HG03103 (cell line): ENCODE data around the gene RSRC1.

Source experiments
- ATAC-seq: cut with Tn5 transposase; IDR thresholded peaks from one replicate; pipeline ENCODE4 v1.9.1; 2021; ENCODE audit warnings: low read depth; ENCODE audit not compliant: unreplicated experiment

Gene RSRC1

DNA sequence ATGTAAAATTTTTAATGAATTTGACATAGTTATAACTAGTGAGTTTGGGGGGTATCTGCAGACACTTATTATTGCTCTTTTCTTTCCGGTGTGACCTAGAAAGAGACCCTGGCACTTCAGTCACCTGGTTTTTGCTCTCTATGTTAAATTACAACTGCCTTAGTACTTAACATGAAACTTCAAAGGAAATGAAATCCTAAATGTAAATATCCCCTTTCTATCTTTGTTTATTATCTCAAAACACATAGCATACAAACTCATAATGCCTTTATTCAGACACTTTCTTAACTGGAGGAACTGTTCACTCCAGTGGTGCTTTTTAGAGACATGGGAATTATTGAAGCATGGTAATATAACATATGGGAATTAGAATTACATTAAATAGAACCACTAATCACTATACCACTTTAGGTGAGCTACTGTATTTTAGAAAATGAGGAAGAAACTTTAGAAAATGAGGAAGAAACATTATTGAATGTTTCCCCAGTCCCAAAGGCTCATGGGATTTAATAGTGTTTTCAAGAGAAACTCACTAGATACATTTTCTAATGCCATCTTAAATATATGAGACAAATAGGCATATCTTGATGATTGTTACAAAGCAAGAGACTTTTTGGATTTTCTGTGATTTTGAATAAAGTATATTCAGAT is 341.6 kb downstream of the RSRC1 start:
- ATAC-seq: no peak

- ATAC-seq: no peak
Measured at GRCh38 chr3:158452334-158452733, 342.4 kb downstream of the RSRC1 start.

GRCh38 chr3:158453004-158453403 is 343.1 kb downstream of the RSRC1 start:
- ATAC-seq: no peak

- no peak for ATAC-seq
Measured at GRCh38 chr3:158453865-158454264, 344.0 kb downstream of the RSRC1 start.

GRCh38 chr3:158455406-158455805 is 345.5 kb downstream of the RSRC1 start:
- ATAC-seq: no peak

- no peak for ATAC-seq
Measured at GRCh38 chr3:158456114-158456513, 346.2 kb downstream of the RSRC1 start.

DNA sequence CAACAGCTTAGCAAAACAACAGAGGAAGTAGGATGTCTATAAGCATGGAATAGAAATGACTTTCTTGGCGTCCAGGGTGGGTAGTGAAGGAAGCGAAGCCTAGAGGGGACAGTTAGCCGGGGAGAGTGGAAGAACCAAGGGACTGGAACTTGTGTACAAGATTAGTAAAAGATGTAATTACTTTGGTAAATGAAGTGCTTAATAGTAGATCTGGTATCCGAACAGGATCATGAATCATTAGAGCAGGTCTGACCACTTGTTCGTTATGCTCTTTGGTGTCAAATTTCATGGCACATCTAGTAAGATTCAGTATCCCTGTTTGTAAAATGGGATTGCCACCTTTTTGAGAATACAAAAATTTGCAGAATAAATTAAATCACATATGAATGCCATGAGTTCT is 348.6 kb downstream of the RSRC1 start:
- no peak for ATAC-seq

DNA sequence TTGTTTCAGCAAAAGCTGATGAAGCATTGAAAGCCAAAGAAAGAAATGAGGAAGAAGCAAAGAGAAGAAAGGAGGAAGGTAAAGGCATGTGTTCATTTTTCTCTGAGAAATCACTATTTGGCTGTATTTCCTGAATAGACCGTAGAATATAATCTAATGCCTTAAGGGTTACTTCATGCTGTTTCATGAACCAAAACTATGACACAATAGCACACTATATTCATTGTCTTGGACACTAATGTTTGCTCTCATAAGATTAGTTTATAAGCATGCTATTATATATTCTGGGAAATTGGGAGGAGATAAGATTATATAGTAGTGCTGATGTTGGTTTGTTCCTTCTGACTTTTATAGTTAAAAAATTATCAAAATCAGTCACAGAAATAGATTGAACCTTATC is 351.0 kb downstream of the RSRC1 start:
- no peak for ATAC-seq

DNA sequence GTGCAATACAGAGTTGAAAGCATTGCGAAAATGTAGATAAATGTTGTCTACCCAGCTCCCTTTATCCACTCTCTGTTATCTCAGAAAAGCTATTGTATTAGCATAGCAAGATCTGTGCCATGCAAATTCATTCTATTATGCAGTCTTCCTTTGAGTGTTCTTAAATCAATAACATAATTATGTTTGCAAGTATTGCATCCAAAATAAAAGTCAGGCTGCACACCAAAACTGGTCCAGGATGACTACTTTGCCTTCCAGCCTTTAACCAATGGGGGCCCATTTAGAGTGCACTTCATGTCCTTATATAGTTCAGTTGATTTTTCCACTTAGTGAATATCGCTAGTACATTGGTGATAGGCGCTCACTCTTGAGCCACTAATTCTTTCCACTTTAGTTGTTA is 353.7 kb downstream of the RSRC1 start:
- ATAC-seq: no peak

- ATAC-seq: no peak
Measured at GRCh38 chr3:158465074-158465473, 355.2 kb downstream of the RSRC1 start.

- no peak for ATAC-seq
Measured at GRCh38 chr3:158470944-158471638, 361.2 kb downstream of the RSRC1 start.

GRCh38 chr3:158471639-158472294 is 361.9 kb downstream of the RSRC1 start:
- ATAC-seq: no peak

DNA sequence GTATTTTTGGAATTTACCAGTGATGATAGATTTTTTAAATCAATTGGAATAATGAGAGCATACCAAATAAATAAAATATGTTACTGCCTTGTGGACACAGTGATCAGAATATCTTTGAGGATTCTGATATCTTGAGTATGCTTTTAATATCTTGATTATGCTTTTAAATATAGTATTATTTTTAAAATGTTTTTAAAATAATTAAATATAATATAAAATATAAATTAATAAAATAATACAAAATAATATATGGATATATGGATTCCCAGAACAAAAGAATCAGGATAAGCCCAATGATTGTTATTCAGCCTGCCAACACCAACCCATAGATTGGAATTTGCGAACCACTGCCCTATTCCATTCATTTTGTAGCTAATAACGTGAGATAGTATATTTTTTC is 369.2 kb downstream of the RSRC1 start:
- ATAC-seq: no peak

DNA sequence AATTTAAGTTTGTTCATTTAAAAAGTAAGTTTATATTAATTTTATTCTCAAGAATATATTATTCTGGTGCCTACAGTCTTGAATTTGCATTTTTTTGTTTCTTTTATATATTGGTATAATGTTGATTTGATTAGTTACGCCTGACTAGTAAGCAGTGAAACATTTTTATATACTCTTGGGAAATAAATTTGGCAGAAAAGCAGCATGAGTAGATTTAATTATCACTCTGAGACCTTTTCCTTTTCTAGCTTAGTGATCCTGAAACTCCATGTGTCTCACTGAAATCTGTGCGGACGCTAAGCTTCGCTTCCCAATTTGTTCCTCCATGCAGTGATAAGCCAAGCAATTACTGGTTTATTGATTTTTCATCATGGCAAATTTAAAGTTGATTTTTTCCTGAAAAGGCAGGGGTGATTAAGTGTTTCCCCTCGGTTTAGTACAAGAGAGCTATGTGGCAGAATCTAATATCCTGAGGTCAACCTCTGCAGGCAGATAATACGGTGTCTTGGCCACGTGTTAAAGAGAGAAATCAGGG is 373.9 kb downstream of the RSRC1 start:
- ATAC-seq: no peak

DNA sequence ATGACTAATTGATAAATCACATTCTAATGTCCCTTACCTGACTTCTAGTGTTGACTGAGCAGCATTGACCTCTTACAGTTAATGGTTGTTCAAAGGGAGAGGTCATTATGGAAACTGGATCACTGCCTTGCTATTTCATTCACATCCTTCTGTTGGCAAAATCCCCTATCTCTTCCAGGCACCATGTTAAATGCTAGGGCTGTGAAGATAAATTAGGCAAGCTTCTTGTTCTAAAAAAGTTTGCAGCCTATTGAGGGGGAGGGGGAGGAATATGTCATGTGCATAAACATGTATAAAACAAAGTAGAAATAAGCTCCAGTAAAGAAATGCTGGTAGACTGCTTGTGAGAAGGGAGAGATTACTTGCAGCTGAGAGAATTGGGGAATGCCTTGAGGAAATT is 376.3 kb downstream of the RSRC1 start:
- ATAC-seq: no peak

DNA sequence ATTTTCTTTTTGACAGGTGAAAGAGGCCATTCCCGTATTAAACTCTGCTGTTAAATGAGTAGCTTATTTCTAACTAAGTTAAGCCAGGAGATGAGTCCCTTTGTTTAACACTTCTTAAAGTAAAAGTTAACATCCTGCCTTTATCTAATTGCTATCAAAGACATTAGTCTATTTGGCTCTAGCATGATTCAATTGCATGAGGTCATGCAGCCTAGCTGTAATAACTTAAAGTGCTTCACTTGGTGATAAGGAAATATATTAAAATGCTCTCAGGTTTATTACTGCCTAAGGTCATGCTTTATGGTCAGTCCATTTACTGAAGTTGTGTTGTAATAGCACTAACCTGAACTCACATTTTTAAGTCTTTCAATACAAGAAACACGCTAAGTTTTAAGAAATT is 378.8 kb downstream of the RSRC1 start:
- ATAC-seq: no peak

DNA sequence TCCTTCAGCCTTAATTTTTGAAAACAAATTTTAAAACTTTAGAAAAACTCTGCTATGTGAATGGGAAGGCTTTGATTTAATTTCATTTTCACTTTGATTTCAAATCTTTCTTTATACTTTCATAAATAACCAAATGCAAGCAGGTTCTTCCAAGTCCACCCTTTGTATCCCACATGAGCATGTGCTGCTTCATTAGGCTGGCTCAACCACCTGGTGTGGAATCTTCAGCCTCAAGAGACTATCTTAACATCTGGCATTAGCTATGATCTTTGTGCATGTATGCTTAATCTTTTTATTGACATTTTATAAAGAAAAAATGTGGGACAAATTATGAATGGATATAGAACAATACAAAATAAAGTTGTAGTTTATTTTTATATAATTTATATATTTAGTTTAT is 379.3 kb downstream of the RSRC1 start:
- no peak for ATAC-seq

GRCh38 chr3:158491968-158492367 is 382.1 kb downstream of the RSRC1 start:
- no peak for ATAC-seq

- no peak for ATAC-seq
Measured at GRCh38 chr3:158492685-158493084, 382.8 kb downstream of the RSRC1 start.

- ATAC-seq: no peak
Measured at GRCh38 chr3:158493931-158494330, 384.0 kb downstream of the RSRC1 start.

DNA sequence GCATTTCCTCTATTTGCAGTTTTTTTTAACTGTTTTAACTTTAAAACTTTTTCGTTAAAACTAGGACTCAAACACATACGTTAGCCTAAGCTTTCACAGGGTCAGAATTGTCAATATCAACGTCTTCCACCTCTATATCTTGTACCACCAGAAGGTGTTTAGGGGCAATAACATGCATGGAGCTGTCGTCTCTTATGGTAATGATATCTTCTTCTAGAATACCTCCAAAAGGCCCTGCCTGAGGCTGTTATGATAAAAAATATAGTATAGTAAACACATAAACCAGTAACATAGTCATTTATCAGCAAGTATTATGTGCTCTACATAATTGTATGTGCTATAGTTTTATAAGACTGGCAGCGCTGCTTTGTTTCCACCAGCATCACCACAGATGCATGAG is 384.8 kb downstream of the RSRC1 start:
- no peak for ATAC-seq
